Mucosa of rectum (tissue), 2 donors: ENCODE results near the gene SMAP2.

ENCODE experiments used
- H3K27ac ChIP-seq, 2 donors: one replicate each; pipeline ENCODE4 v1.7.0; 2013; ENCODE audit warnings: inconsistent platforms in 2 of 2, low read depth in 2 of 2, low read length in 2 of 2
- H3K27me3 ChIP-seq, 2 donors: one replicate each; pipeline ENCODE4 v1.7.0; 2013; ENCODE audit warnings: low read length in 2 of 2; ENCODE audit not compliant: control insufficient read depth in 2 of 2, insufficient read depth in 2 of 2
- H3K36me3 ChIP-seq, 2 donors: one replicate each; pipeline ENCODE4 v1.7.0; 2013; ENCODE audit warnings: low read length in 2 of 2; ENCODE audit not compliant: control insufficient read depth in 2 of 2, insufficient read depth in 2 of 2
- H3K4me1 ChIP-seq, 2 donors: one replicate each; pipeline ENCODE4 v1.7.0; 2013; ENCODE audit warnings: low read length in 2 of 2, mild to moderate bottlenecking in 1 of 2; ENCODE audit not compliant: control insufficient read depth in 2 of 2, insufficient read depth in 2 of 2
- H3K4me3 ChIP-seq, 2 donors: one replicate each; pipeline ENCODE4 v1.7.0; 2013; ENCODE audit warnings: low read length in 2 of 2
- H3K9ac ChIP-seq, 2 donors: one replicate each; pipeline ENCODE4 v1.7.0; 2013; ENCODE audit warnings: low read length in 2 of 2, low read depth in 1 of 2, mild to moderate bottlenecking in 1 of 2
- H3K9me3 ChIP-seq, 2 donors: one replicate each; pipeline ENCODE4 v1.7.0; 2013; ENCODE audit warnings: low read length in 2 of 2; ENCODE audit not compliant: control insufficient read depth in 2 of 2
- donor health status: healthy.
- donor health status: Normal muscosa, but diverticular disease.

The SMAP2 gene

GRCh38 chr1:40413527-40414252 lies 40.2 kb downstream of the SMAP2 start:
- Histone ChIP-seq H3K27me3 (no peaks in the 10 kb centered on the region), H3K36me3 (peaks cover 51 to 76% of the 10 kb centered on the region in 2 donors), H3K9ac (no peak overlapping the region), H3K4me1 (no peaks in the 10 kb centered on the region), H3K4me3 (no peak overlapping the region), H3K9me3 (no peaks in the 10 kb centered on the region), H3K27ac (no peak overlapping the region)

- Histone ChIP-seq H3K4me3 (no peak overlapping the region), H3K4me1 (no peaks in the 10 kb centered on the region), H3K9me3 (no peaks in the 10 kb centered on the region), H3K9ac (no peak overlapping the region), H3K27ac (no peak overlapping the region), H3K36me3 (peaks cover 46 to 73% of the 10 kb centered on the region in 2 donors), H3K27me3 (no peaks in the 10 kb centered on the region)
These were observed 40.8 kb downstream of the SMAP2 start for GRCh38 chr1:40414331-40414730.

- no peaks in the 10 kb centered on the region for H3K4me1 ChIP-seq
- H3K9ac ChIP-seq: no peak overlapping the region
- no peak overlapping the region for H3K4me3 ChIP-seq
- no peaks in the 10 kb centered on the region for H3K9me3 ChIP-seq
- no peaks in the 10 kb centered on the region for H3K27me3 ChIP-seq
- H3K27ac ChIP-seq: no peak overlapping the region
- H3K36me3 ChIP-seq: peaks cover 45 to 63% of the 10 kb centered on the region in 2 donors
These were observed 43.2 kb downstream of the SMAP2 start for GRCh38 chr1:40416709-40417108.

GRCh38 chr1:40421431-40422384 lies 48.2 kb downstream of the SMAP2 start:
- Histone ChIP-seq H3K9me3 (no peaks in the 10 kb centered on the region), H3K36me3 (peaks cover 30 to 41% of the 10 kb centered on the region in 2 donors), H3K27me3 (no peaks in the 10 kb centered on the region), H3K4me1 (no peaks in the 10 kb centered on the region), H3K4me3 (no peak overlapping the region), H3K27ac (no peak overlapping the region), H3K9ac (no peak overlapping the region)

GRCh38 chr1:40422630-40423263 lies 49.2 kb downstream of the SMAP2 start:
- Histone ChIP-seq H3K36me3 (peaks cover 22 to 31% of the 10 kb centered on the region in 2 donors), H3K27ac (no peak overlapping the region), H3K4me3 (no peak overlapping the region), H3K9ac (no peak overlapping the region), H3K4me1 (no peaks in the 10 kb centered on the region), H3K9me3 (no peaks in the 10 kb centered on the region), H3K27me3 (no peaks in the 10 kb centered on the region)

- Histone ChIP-seq H3K9ac (no peak overlapping the region), H3K4me3 (no peak overlapping the region), H3K4me1 (no peaks in the 10 kb centered on the region), H3K27me3 (no peaks in the 10 kb centered on the region), H3K9me3 (no peaks in the 10 kb centered on the region), H3K36me3 (peaks cover 22 to 28% of the 10 kb centered on the region in 2 donors), H3K27ac (peak overlapping the region in 1 of 2 donors; percentile 22)
These were observed 49.7 kb downstream of the SMAP2 start for GRCh38 chr1:40423264-40423642.

GRCh38 chr1:40423951-40424618 lies 50.6 kb downstream of the SMAP2 start:
- Histone ChIP-seq H3K36me3 (peaks cover 19 to 20% of the 10 kb centered on the region in 2 donors), H3K9me3 (no peaks in the 10 kb centered on the region), H3K27me3 (no peaks in the 10 kb centered on the region), H3K27ac (no peak overlapping the region), H3K9ac (no peak overlapping the region), H3K4me1 (no peaks in the 10 kb centered on the region), H3K4me3 (no peak overlapping the region)

DNA sequence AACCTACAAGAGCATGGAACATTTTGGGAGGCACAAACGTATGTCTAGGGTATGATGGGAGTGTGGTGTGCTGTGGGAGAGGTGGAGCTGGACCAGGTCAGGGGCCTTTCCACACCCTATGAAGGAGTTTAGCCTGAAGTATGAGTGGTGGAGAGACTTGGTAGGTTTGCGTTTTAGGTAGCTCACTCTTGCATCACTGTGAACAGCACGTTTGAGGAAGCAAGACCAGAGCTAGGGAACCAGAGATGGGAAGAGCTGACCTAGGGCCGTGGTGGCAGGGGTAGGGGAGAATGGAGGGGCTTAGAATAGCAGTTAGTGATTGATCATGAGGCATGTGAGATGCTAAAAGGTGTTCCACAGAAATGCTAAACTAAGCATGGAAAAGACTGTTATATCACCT lies 51.7 kb downstream of the SMAP2 start:
- Histone ChIP-seq H3K27me3 (no peaks in the 10 kb centered on the region), H3K36me3 (peaks cover 16 to 19% of the 10 kb centered on the region in 2 donors), H3K9me3 (no peaks in the 10 kb centered on the region), H3K4me1 (no peaks in the 10 kb centered on the region), H3K4me3 (no peak overlapping the region), H3K27ac (no peak overlapping the region), H3K9ac (no peak overlapping the region)

GRCh38 chr1:40431385-40431784 lies 57.9 kb downstream of the SMAP2 start:
- H3K27ac ChIP-seq: no peak overlapping the region

More at GRCh38 chr1:40431385-40431784, 57.9 kb downstream of the SMAP2 start:
- Histone ChIP-seq H3K4me3 (no peak overlapping the region), H3K36me3 (no peaks in the 10 kb centered on the region), H3K4me1 (no peaks in the 10 kb centered on the region), H3K9ac (no peak overlapping the region), H3K27me3 (no peaks in the 10 kb centered on the region), H3K9me3 (no peaks in the 10 kb centered on the region)
